B cell (primary cell): ENCODE results near the gene ZSWIM4. TPM values are rescaled to one million over a fixed set of nuclear protein-coding genes. Genes with fewer than 3 reads are reported as not detected.

Experiments used
- ATAC-seq: fragments of 200-7000 bp; cut with Tn5 transposase; one replicate; pipeline ENCODE4 v1.10.0; 2021; ENCODE audit warnings: low read depth, mild to moderate bottlenecking, moderate number of reproducible peaks, moderate library complexity
- CTCF ChIA-PET: fragments of 350-600 bp; sonication (Branson Sonifier 250); formaldehyde crosslinking; loops from one replicate; lab custom pipeline; 2021; ENCODE audit warnings: antibody characterized with exemption, inconsistent platforms; lab: Charles Lee
- POLR2A ChIA-PET: fragments of 350-600 bp; sonication (Branson Sonifier 250); formaldehyde crosslinking; loops from one replicate; lab custom pipeline; 2021; ENCODE audit warnings: antibody characterized with exemption; lab: Charles Lee
- DNase-seq: peaks from one replicate; pipeline ENCODE4 v3.0.0; 2013
- H2AFZ ChIP-seq: 2 replicates; pipeline ENCODE4 v1.6.1; 2012; ENCODE audit warnings: mild to moderate bottlenecking, low read depth, low read length; ENCODE audit not compliant: insufficient read depth, poor library complexity, severe bottlenecking
- H3K27ac ChIP-seq, 2 donors: 1 replicate in 1 of 2; 2 replicates in 1 of 2; pipeline ENCODE4 v1.5.1; 2012 to 2013; ENCODE audit warnings: low read length in 2 of 2, mild to moderate bottlenecking in 2 of 2, moderate library complexity in 1 of 2
- H3K27me3 ChIP-seq, 4 experiments: fragments of 200-600 bp in 1 of 4; sonication (generic) in 1 of 4; replicated peaks in 1 of 4; 1 replicate in 2 of 4; 2 replicates in 2 of 4; pipeline versions ENCODE4 v1.6.1 to v1.7.0; 2013 to 2016; ENCODE audit warnings: low read length in 3 of 4, mild to moderate bottlenecking in 2 of 4, mixed read lengths in 1 of 4, moderate library complexity in 1 of 4; ENCODE audit not compliant: insufficient read depth in 4 of 4, control insufficient read depth in 3 of 4; ENCODE audit errors: control extremely low read depth in 1 of 4
- H3K36me3 ChIP-seq, 2 experiments: replicated peaks in 1 of 2; 1 replicate in 1 of 2; 2 replicates in 1 of 2; pipeline versions ENCODE4 v1.6.1 to v1.7.1; 2013; ENCODE audit warnings: low read length in 1 of 2; ENCODE audit not compliant: insufficient read depth in 2 of 2, control insufficient read depth in 1 of 2; ENCODE audit errors: control extremely low read depth in 1 of 2, extremely low read depth in 1 of 2
- H3K4me1 ChIP-seq, 2 donors: fragments of 200-600 bp in 1 of 2; sonication (generic) in 1 of 2; 1 replicate in 1 of 2; 2 replicates in 1 of 2; pipeline versions ENCODE4 v1.5.1 to v1.6.1; 2013 to 2017; ENCODE audit warnings: low read length in 2 of 2; ENCODE audit not compliant: control insufficient read depth in 2 of 2, insufficient read depth in 2 of 2
- H3K4me2 ChIP-seq: replicated peaks from 2 replicates; pipeline ENCODE3; 2012; ENCODE audit warnings: mild to moderate bottlenecking, low read depth, low read length; ENCODE audit not compliant: poor library complexity, severe bottlenecking
- H3K4me3 ChIP-seq, 5 experiments: fragments of 200-600 bp in 1 of 5; sonication (generic) in 1 of 5; 1 replicate in 3 of 5; 2 replicates in 2 of 5; pipeline versions ENCODE4 v1.5.1 to v1.7.0; 2011 to 2016; ENCODE audit warnings: low read length in 4 of 5, mild to moderate bottlenecking in 4 of 5, low read depth in 2 of 5, control low read depth in 1 of 5, moderate library complexity in 1 of 5; ENCODE audit not compliant: insufficient read depth in 1 of 5; ENCODE audit errors: control extremely low read depth in 1 of 5, extremely low read depth in 1 of 5
- H3K79me2 ChIP-seq: fragments of 200-600 bp; sonication (generic); one replicate; pipeline ENCODE4 v1.6.0; 2016; ENCODE audit warnings: low read length; ENCODE audit not compliant: control insufficient read depth, insufficient read depth
- H3K9ac ChIP-seq: fragments of 200-600 bp; sonication (generic); 2 replicates; pipeline ENCODE4 v1.6.1; 2017; ENCODE audit warnings: mild to moderate bottlenecking, low read length, moderate library complexity
- H3K9me3 ChIP-seq, 3 donors: one replicate each; pipeline versions ENCODE4 v1.6.1 to v1.7.1; 2013; ENCODE audit warnings: low read length in 2 of 3; ENCODE audit not compliant: control insufficient read depth in 2 of 3, insufficient read depth in 1 of 3; ENCODE audit errors: control extremely low read depth in 1 of 3
- H4K20me1 ChIP-seq: 2 replicates; pipeline ENCODE4 v1.6.0; 2012; ENCODE audit warnings: mild to moderate bottlenecking, low read length; ENCODE audit not compliant: insufficient read depth, control insufficient read depth, poor library complexity, severe bottlenecking
- H3K27ac Mint-ChIP-seq: one replicate; pipeline ENCODE4 v1.8.0; 2021; ENCODE audit warnings: mixed read lengths
- H3K27me3 Mint-ChIP-seq: one replicate; pipeline ENCODE4 v1.8.0; 2021; ENCODE audit warnings: mixed read lengths
- H3K4me1 Mint-ChIP-seq: one replicate; pipeline ENCODE4 v1.8.0; 2021; ENCODE audit warnings: mixed read lengths
- H3K4me3 Mint-ChIP-seq: one replicate; pipeline ENCODE4 v1.8.0; 2021; ENCODE audit warnings: mixed read lengths
- H3K9me3 Mint-ChIP-seq: one replicate; pipeline ENCODE4 v1.8.0; 2022; ENCODE audit warnings: mixed read lengths; ENCODE audit not compliant: insufficient read depth
- EZH2 ChIP-seq: IDR thresholded peaks from 2 replicates; pipeline ENCODE4 v1.6.1; 2012; ENCODE audit warnings: borderline replicate concordance, low read depth, mild to moderate bottlenecking, moderate library complexity, low read length; ENCODE audit not compliant: insufficient read depth, poor library complexity, severe bottlenecking
- WGBS: methylation state at CpG from one replicate; pipeline ENCODE4 v1.1.5; 2013; ENCODE audit warnings: missing lambda C conversion rate; ENCODE audit not compliant: insufficient coverage; 5-methylcytosine and 5-hydroxymethylcytosine counted together
- intact Hi-C: fragments of 100-400 bp; cut with micrococcal nuclease; formaldehyde crosslinking; loops from one replicate; pipeline ENCODE4 v1.10.0; 2022
- polyA plus RNA-seq: library from polyadenylated mRNA; depleted of rRNA; stranded (reverse); fragments of >200 nt; gene quantifications from 2 replicates; pipeline ENCODE4 v1.2.3, GENCODE V29; 2012
- total RNA-seq, 2 donors: library from RNA; stranded (reverse); fragments of 120-200 nt in 1 of 2; gene quantifications; 1 replicate in 1 of 2; 2 replicates in 1 of 2; pipeline versions ENCODE4 v1.2.3 to v1.2.4, GENCODE V29; 2013 to 2022
- TF ChIP-seq, protein P1 (sequence below): fragments of 200-600 bp; IDR thresholded peaks from one replicate; pipeline ENCODE4 v1.8.0; 2022; ENCODE audit warnings: antibody characterized with exemption, mild to moderate bottlenecking

The ZSWIM4 gene
- total and polyA plus RNA-seq, 2 donors (not counting 1 experiment from before 2014, with no cell fraction given): 2.6 to 10.6 TPM

DNA sequence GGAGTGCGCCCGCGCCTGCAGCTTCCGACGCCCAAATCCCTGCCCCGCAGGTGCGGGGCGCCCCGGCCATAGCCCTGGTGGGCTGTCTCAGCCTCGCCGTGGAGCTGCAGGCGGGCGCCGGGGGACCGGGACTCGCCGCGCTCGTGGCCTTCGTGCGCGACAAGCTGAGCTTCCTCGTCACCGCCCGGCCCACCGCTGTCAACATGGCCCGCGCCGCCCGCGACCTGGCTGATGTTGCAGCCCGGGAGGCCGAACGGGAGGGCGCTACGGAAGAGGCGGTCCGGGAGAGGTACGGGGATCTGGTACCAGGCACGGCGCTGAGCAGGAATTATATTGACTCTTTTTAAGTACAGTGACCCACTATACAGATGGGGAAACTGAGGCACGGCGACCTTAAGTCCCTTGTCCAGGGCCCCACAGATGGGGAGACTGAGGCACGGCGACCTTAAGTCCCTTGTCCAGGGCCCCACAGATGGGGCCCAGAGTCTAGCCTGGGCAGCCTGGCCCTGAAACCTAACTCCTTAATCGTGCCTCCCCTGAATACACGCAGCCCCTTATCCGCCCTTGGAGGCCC is 30.3 kb upstream of the ZSWIM4 start:
- peak overlapping the region; percentile 74 for H2AFZ ChIP-seq
- peak; percentile 53 for ATAC-seq
- H3K9ac ChIP-seq: peak overlapping the region; percentile 83
- H3K4me3 ChIP-seq: peak overlapping the region; percentile 44 to 79 (median 60)
- peaks cover 0 to 6% (median 0%) of the 10 kb centered on the region in 4 experiments for H3K27me3 ChIP-seq
- no peaks in the 10 kb centered on the region for H4K20me1 ChIP-seq
- peaks cover 0 to 18% of the 10 kb centered on the region in 2 experiments for H3K36me3 ChIP-seq
- Mint-ChIP-seq H3K27me3 (no peaks in the 10 kb centered on the region), H3K27ac (peak overlapping the region; percentile 76), H3K4me3 (peak overlapping the region; percentile 87), H3K4me1 (peaks cover 18% of the 10 kb centered on the region), H3K9me3 (no peaks in the 10 kb centered on the region)
- POLR2A ChIA-PET: interaction anchor here (1.6 kb wide), 1 partner anchor 9 kb away, joined by 7 read pairs; the partner anchor contains the start of gene C19orf53
- intact Hi-C loops: loop anchor here (1.0 kb wide), 1 partner anchor 17 kb away; no protein-coding TSS in a partner anchor
- TF ChIP-seq EZH2: no peak
- TF ChIP-seq, protein P1, sequence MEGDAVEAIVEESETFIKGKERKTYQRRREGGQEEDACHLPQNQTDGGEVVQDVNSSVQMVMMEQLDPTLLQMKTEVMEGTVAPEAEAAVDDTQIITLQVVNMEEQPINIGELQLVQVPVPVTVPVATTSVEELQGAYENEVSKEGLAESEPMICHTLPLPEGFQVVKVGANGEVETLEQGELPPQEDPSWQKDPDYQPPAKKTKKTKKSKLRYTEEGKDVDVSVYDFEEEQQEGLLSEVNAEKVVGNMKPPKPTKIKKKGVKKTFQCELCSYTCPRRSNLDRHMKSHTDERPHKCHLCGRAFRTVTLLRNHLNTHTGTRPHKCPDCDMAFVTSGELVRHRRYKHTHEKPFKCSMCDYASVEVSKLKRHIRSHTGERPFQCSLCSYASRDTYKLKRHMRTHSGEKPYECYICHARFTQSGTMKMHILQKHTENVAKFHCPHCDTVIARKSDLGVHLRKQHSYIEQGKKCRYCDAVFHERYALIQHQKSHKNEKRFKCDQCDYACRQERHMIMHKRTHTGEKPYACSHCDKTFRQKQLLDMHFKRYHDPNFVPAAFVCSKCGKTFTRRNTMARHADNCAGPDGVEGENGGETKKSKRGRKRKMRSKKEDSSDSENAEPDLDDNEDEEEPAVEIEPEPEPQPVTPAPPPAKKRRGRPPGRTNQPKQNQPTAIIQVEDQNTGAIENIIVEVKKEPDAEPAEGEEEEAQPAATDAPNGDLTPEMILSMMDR: no peak
- DNase-seq: peak; percentile 56
- 4% methylated on average over 48 of the region's 48 CpGs for WGBS
- H3K4me2 ChIP-seq: peak overlapping the region; percentile 88
- peaks cover 11 to 19% of the 10 kb centered on the region in 2 donors for H3K4me1 ChIP-seq
- no peak overlapping the region for H3K27ac ChIP-seq
- peaks cover 0 to 7% (median 0%) of the 10 kb centered on the region in 3 donors for H3K9me3 ChIP-seq
- H3K79me2 ChIP-seq: peaks cover 9% of the 10 kb centered on the region
- CTCF ChIA-PET: interaction anchor here (0.6 to 2.0 kb wide), 3 partner anchors 19 to 661 kb away, joined by 3 to 4 read pairs (median 4); no protein-coding TSS in a partner anchor
